CD4-positive, alpha-beta T cell treated with Interleukin-10 for 1 hour (primary cell): ENCODE measurements around the gene PRELID2.
A peak's percentile ranks its signal among the peaks of the same experiment; 100 is the strongest.
"Not testable (repeated sequence)": the region's sequence is repeated elsewhere in the genome, so short reads cannot be mapped to it uniquely, and the experiment has no call there.

ENCODE experiments used
- DNase-seq: peaks from one replicate; pipeline ENCODE4 v3.0.0-alpha.2; 2020

PRELID2 gene

DNA sequence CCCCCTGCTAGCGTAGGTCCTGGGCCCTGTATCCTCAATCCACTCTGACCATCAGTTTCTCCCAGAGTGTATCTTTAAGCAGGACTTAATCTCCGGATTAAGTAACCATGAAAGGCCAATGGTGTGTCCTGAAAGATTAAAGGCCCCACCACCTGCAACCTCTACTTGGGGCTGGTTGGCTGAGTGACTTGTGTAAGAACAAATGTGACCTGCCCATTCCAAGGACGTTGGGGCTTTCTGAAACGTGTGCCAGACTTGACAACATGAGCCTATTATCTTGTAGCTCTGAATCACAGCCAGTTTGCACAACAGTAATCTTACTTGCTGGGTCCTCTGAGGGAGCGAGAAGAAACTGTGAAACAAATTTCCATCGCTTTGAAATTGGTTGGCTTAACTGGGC, 3.1 kb upstream of the PRELID2 start:
- DNase-seq = no peak

DNA sequence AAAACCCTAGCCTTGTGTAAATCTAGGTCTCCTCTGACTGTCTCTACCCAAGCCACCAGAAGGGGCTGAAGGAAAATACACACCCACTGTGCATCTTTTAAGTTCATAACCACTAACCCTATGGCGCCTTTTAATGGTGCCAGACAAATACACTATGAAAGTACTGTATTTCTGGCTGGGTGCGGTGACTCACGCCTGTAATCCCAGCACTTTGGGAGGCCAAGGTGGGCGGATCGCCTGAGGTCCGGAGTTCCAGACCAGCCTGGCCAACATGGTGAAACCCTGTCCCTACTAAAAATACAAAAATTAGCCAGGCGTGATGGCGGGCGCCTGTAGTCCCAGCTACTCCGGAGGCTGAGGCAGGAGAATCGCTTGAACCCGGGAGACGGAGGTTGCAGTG, 1.1 kb upstream of the PRELID2 start:
- DNase-seq = not testable (repeated sequence)

DNA sequence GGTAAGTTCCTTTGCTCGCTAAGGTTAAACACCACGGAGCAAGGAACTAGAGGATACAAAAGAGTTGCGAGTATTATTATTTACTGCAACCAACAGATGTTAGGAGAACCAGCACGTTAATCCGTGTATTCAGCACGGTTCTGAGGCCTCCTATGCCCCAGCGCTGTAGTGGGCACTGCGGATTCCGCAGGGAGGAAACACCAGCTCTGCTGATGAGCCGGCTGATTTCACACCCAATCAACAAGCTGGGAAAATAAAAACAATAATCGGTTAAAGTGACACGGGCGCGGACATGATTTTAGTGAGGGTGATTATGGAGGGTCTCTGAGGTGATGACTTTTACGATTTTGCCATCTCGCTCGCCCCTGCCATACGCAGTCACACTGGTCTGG, 702 bp upstream of the PRELID2 start:
- no peak for DNase-seq

DNA sequence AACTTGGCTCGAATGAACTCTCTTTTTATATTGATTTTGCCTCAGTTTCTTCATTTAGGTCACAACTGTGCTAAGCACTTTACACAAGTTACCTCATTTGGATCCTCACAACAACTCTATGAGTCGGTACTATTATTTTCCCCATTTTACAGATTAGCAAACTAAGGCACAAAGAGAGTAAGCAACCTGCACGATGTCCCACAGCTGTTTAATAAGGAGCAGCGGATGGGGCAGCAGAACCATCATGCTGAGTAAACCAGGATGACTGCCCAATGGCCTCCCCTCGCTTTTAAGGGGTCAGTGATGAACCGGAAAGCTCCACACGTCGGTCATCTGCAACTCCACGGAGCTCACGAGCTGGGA, 607 bp downstream of the PRELID2 start:
- DNase-seq = no peak

DNA sequence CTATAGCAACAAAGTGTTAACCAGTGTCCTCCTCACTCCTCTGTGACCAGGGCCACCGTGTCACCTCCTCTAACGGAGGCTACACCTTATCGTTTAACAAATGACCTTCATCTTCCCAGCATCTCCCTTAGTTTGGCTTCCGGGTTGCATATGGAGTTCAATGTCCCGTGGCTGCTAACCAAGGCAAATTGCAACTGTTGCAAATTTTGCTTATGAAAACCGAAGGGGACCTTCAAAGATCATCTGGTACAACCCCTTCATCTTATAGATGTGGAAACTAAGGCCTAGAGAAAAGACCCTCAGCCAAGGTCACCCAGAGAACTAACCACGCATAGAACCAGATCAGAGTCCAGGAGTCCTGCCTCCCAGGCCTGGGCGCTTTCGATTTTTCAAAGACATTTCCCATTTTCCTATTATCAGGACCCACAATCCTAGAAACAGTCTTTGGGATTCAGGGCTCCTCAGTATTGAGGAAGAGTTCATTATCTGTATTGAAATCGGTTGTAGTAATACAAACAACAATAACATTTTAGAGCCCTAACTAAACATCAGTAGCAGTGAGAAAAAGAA, 1.4 kb downstream of the PRELID2 start:
- no peak for DNase-seq

DNA sequence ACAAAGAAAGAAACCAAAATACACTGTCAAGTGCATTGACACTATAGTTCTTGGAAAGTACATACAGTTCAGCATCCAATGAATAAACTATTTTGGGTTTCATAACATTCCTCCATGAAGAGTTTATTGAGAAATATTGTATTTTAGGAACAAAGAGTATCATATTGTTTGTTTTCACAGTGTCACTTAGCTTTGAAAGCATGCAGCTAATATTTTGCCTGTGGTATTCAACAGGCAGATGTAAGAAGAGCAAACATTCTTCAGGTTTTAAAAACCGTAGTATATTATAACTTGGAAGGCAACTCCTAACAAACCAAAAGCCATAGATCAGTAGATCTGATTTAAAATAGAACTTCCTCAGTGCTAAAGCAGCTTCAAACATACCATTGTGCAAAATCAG, 4.5 kb downstream of the PRELID2 start:
- no peak for DNase-seq

DNA sequence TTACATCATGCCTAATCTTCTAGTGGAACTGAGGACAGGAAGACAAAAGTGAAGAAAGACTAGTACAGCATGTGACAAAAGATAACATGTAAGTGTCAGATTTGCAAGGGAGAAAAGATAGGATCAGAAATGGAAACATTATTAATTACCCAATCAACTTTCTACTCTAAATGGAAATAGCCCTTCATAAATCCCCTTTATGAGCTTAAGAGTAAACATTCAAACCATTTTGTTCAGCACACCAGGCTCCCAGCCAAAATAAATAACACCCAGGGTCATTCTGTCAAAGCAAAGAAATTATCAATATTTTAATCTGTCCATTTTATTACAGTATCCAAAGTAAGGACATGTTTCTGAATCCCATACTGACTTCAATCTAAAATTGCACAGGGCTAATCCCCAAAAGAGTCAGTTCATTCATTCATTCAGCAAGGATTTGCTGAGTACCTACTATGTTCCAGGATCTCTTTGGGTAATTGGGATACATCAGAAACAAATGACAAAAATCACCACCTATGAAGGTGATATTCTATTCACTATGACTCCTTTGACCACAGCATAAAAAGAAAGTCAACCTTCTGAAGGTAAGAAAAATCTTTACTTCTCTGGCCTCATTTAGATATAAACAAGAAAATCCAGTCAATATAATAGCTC, 5.3 kb downstream of the PRELID2 start:
- no peak for DNase-seq

DNA sequence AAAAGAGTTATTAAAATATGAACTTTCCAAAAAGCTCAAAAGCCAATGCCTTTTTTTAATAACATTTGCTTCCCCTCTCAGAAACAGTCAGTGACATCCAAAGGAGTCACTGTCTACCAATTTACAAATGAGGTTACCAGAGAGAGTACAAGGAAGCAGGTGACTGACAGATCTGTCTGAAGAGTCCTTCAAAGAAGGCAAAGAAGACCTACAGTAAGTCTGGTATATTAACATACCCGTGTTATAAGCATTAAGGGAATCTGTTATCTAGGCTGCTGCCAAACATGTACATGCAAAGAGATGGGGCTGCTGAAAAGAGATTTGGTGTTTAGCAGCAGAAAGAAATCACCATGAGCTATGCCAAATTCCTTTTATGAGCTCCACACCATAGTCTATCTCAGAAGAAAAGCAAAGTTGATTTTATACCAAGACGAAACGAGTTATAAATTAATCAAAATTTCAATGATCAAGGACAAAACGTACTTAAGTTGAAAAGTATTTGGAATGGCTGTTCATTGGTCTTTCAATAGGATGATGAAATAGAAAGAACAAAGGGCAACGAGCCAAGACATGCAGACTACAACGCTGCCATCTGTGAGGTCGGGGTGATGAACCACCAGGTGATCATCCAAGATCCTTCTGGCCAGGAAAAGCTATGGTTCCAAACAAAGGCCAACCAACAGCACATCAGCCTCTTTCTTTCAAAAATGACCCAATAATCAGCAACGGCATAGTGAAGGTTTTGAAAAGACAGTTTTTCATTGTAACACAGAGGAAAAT, 8.1 kb downstream of the PRELID2 start:
- DNase-seq = no peak

DNA sequence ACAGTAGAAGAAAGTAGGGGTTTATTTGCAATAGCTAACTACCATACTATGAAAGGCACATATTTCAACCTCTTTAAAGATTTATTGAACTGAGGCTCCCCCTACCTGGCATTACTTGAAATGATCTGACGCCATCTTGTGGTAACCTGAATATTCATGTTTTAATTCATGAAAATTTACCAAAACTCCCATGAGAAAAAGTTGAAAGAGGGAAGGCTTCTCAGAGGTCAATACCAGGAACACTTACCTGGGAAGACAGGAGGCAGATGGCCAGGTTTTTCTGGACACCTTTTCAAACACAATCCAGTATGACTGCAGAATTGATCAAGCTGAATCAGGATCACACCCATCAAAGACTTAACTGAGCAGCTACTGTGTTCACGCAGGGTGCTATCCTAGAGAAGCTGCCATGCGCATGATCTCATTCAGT, 9.4 kb downstream of the PRELID2 start:
- DNase-seq = peak; percentile 41

DNA sequence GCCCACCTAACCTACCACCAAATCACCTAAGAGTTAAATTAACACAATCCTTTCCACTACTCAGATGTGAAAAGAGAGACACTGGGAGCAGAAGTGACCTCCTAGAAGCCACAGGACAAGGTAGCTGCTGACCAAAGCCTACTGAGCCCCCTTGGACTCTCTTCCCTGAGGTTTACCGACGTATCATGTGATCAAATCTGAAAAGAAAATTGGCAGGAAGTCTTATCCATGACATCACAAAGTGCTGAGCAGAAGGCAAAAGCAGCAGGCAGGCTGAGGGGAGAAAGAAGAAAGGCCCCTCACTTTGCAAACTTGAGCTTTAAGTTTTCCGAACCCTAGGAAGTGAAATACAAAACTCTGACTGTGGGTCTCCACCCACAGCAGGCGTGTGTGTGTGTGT, 11.1 kb downstream of the PRELID2 start:
- no peak for DNase-seq

DNA sequence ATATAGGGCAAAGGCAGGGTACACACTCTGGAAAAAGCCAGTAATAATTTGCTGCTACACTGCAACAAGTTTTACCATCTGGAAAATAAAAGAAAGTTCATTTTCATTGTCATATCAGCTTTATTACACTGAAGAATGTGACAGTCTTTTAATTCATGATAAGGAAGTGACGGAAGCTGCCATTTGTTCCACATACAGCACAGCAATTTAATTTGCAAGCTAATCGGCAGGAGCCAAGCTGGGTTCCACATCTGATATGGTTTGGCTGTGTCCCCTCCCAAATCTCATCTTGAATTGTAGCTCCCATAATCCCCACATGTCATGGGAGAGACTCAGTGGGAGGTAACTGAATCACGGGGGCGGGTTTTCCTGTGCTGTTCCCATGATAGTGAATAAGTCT, 16.5 kb downstream of the PRELID2 start:
- no peak for DNase-seq

DNA sequence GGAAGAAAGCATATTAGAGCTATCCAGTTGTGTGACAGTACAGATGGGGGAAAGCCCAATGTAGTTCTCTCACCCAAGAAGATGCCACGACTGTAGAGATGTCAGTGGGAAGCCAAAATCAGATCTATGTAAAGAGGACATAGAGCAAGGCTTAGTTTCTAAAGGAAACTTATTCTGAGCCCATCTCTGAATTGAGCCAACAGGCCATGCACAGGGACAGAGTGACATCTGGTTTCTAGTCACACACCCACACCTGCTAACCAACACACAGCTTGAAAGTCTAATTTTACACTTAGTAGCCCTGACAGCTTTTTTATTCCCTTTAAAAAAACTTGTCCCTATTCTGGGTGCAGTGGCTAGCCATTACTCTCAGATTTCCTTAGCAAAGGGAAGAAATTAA, 22.3 kb downstream of the PRELID2 start:
- no peak for DNase-seq

DNA sequence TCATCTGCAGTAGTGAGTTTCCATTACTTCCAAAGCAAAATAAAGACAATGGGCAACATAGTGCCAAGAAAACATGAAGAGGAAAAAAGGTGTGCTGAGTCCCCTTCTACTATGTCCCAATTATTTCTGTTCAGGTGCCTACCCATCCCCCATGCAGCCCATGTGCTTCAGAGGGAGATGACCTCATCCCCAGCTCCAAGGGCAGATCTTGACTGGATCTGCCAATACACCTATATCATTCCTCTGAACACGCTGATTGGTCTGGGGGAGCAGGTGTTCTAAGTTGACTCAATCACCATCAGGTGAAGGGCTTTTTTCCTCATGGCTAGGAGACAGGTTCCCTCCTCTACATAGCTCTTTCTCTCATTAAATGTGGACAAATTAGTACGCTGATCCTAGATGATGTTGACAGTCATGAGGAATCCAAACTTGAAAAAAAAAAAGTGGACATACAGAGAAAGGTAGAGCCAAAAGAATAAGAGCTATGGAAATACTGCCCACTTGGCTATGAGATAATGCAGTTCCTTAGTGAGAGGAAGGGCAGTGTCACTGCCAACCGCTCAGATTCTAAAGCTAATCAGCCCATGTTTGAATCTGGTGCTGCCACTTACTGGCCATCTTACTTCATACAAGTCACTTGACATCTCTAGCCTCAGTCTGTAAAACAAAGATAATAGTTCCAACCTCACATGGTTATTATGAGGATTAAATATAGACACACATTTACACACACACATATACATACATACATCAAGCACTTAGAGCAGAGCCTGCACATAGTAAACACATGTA, 23.1 kb downstream of the PRELID2 start:
- DNase-seq = no peak

DNA sequence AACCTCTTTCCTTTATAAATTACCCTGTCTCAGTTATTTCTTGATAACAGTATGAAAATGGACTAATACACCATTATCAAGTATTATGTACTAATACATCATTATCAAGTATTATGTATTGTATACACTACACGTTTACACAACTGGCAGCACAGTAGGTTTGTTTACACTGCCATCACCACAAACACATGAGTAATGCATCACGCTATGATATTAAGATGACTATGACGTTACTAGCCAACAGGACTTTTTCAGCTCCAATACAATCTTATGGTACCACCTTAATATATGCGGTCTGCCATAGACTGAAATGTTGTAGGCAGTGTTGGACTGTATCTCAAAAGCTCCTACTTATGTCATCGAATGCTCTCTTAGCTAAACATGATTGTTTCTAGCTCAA, 28.2 kb downstream of the PRELID2 start:
- no peak for DNase-seq

DNA sequence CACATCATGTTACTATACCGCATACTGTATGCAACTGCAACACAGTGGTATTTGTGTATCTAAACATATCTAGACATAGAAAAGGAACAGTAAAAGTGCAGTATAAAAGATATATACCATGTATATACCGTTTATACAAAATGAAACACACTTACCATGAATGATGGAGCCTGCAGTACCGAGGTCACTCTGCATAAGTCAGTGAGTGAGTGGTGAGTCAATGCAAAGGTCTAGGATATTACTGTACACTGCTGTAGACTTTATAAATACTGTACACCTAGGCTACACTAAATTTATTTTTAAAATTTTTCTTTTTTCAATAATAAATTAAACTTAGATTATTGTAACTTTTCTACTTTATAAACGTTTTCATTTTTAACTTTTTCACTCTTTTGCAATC, 29.3 kb downstream of the PRELID2 start:
- no peak for DNase-seq

DNA sequence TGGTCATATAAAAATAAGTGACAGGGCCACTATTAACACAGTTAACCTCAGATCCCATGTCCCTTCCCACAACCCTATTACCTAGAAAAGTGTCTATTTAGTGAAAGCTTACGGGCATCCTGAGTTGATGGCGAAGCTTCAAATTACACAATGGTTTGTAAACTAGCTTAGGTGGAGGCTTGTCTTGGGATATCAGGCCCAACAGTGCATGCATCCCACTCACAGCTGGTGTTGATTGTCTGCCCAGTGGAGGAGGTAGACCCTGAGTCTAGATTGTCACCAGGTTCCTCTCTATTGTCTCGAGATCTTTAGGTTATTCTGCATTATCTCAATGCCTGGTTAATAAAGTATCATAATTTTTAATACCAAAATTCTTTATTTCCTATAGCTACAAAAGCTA, 30.4 kb downstream of the PRELID2 start:
- no peak for DNase-seq

DNA sequence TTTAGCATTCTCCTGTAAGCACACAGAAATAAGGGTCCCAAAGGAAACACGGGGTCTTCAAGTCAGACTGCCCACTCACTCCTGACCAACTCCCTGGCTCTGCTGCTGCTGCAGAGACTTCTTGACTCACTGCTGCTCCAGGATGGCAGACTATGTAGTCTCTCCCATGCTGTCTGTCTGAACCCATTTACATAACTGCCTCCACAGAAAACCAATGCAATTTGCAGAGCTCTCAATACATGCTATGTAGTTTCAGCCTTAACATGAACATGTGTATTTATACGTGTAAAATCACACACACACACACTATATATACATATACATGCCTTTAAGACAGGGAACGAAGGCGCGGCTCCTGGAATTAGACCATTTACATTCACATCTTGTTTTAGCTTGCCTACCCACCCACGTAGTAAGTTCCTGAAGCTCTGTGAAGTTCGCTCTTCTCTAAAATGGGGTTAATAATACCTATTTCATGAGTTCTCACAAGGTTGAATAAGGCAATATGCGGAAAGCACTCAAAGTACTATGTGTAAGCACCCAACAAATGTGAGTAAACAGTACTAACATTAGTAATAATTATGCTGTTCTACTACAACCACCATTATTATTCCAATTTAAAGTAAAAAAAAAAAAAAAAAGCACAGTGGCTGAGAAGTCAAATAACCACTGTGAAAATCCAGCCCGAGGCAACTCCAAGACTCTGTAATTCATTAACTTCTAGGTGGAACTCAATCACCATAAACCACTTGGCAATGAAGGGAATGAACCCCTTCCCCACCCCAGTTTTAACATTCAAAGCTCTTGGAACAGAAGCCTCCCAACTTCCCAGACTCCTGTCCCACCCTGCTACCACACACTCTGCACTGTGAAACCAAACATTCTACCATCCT, 31.8 kb downstream of the PRELID2 start:
- no peak for DNase-seq

DNA sequence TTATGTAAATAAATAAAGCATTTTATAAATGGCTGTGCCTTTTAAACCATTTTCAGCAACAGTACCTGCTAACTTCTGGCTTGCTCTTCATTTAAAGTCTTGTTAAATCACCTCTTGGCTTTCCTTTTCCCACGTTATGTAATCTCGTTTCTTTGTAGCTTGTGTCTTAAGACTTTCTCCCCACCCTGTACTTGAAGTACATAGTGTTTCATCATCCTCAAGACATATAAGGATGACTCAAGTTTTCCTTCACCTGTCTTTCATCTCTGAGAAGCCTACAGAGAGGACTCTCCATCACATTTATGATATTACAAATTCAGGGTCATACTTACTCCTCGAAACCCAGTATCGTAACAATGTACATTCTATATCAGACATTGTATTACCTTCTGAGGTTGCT, 33.9 kb downstream of the PRELID2 start:
- no peak for DNase-seq

DNA sequence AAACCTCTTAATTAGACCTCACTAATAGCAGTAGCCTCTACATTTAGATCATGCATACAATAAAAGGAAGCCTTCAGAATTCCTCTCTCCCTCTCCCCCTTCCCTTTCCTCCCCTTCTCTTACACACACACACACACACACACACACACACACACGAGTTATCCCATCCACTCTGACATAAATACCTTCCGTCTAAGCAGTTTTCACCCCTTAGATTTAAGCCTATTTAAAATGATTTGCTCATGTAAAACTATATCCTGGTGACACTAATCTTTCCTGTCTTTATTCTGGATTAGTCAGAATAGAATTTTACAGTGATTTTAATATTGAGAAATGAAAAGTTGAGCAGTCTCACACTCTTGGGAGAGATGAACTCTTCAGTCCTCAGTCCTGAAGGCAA, 35.0 kb downstream of the PRELID2 start:
- DNase-seq = no peak

DNA sequence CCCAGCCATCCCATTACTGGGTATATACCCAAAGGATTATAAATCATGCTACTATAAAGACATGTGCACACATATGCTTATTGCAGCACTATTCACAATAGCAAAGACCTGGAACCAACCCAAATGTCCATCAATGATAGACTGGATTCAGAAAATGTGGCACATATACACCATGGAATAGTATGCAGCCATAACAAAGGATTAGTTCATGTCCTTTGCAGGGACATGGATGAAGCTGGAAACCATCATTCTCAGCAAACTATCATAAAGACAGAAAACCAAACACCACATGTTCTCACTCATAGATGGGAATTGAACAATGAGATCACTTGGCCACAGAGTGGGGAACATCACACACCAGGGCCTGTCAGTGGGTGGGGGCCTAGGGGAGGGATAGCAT, 36.6 kb downstream of the PRELID2 start:
- DNase-seq = not testable (repeated sequence)

DNA sequence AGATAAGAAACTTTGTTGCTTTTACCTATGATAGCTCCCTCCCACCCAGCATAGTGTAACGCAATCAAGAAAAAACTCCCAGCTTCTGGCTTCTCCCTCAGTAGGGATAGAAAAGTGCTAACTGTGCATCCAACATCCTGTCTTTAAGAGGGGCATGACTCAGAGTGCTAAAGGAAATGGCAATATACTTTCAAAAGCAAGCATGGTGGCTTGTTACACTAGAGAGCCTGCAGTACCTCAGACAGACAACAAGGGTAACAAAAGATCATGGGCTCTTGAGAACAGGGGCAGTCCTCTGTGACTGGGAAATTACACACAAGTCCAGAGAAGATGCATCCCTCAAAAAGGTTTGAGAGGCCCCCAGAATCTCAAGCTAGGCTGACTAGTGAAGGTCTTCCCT, 37.8 kb downstream of the PRELID2 start:
- DNase-seq = no peak

DNA sequence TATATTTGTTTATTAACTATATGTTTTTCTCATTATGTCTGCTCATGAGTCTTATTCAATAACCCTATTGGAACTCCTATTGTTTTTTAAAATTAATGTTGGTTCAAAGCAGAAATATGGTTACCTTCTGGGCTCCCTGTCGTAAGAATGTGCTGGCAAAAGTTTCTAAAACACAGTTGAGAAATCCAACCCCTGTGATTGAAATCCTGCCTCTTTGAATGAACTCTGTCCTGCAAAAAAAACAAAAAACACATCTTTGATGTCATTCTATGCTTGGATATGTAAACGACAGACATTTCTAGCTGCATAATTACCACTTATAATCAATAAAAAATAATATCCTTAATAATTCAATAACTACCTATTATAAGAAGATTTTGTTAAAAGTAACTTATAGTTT, 38.8 kb downstream of the PRELID2 start:
- no peak for DNase-seq

DNA sequence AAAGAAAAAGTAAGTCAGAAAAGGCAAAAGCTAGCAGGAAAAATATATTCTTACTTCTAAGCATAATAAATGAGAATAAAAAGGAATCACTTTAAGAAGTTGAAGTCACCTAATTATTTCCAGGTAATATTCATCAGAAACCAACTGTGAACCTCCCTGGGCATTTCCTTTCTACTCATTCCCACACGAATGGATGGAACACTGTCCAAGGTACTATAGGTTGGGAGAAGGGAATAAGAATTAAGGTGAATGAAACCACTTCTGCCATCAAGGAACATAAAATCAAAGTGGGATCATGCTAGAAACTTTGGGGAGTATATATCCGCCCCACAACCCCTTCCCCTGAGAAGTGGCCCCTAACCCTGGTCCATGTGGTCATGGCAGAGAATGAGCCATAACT, 41.6 kb downstream of the PRELID2 start:
- no peak for DNase-seq
